Erythroblast (primary cell): Measurements from ENCODE around the gene SLC22A16.
A peak's percentile ranks its signal among the peaks of the same experiment; 100 is the strongest.

Source experiments
- DNase-seq, 2 experiments: peaks; one replicate each; lab custom pipeline; 2025; lab: John Stamatoyannopoulos, UW
- GATA1 ChIP-seq: IDR thresholded peaks from 2 replicates; pipeline ENCODE4 v1.6.1; 2011; ENCODE audit warnings: low read depth, mild to moderate bottlenecking, control low read depth, low read length, moderate library complexity
- POLR2A ChIP-seq: IDR thresholded peaks from 2 replicates; pipeline ENCODE4 v1.6.1; 2011; ENCODE audit warnings: mild to moderate bottlenecking, low read length

SLC22A16 gene

DNA sequence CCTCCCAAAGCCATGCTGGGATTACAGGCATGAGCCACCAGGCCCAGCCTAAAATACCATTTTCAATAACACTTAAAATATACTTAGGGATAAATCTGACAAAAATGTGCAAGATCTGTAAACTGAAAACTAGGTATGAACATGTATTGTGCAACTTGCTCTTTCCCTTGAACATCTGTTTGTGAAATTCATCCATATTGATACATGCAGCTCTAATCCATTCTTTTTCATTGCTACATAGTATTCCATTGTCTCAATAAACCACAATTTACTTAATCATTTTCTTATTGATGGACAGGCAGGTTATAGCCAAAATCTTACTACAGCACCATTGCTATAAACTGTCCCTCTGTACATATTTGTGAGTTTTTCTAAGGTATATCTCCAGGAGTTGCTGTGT, 4.7 kb upstream of the SLC22A16 start:
- DNase-seq = no peak
- no peak for TF ChIP-seq GATA1
- no peak for TF ChIP-seq POLR2A

DNA sequence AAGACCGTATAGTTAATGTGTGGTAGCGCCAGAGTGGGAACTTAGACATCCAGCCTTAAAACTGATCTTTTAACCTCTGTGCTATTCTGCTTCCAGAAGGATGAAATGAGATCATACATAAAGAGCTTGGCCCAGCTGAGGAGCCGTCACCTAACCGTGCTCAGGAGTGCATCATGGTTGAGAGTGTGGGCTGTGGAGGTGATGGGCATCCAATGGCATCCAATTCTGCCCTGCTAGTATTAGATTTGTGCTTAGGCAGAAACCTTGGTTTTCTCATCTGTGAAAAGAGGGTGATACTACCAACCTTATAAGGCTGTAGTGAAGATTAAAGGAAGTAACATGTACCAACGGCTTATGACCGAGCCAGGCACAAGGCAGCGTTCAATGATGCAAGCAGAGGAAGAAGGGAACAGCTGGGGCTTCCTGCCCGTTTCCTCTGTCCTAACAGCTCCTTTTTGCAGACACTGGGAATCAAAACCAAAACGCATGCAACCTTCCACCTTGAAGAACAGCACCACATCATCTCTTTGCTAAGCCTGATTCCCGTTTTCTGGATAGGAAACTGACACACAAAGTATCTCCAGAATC, 1.3 kb downstream of the SLC22A16 start:
- TF ChIP-seq POLR2A (peak; percentile 50), GATA1 (no peak)
- DNase-seq = peak; percentile 9 to 19

DNA sequence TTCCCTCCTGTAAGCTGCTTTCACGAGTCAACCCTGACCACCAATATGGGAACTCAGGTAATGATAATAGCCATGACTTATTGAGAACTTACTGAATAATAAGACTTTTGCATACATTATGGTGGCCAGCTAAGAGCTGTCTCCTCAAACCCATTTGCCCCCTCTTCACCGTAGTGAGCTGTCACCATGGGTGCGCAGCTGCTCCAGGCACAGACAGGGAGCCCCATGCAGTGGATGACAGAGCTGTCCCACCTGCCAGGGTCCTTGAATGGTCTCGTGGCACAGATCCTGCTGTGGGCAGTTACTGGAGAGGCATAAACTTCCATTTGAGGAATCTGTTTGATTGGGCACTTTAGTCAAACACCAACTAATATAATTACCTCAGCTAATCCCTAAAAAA, 1.9 kb downstream of the SLC22A16 start:
- TF ChIP-seq POLR2A = no peak
- no peak for TF ChIP-seq GATA1
- DNase-seq = no peak

DNA sequence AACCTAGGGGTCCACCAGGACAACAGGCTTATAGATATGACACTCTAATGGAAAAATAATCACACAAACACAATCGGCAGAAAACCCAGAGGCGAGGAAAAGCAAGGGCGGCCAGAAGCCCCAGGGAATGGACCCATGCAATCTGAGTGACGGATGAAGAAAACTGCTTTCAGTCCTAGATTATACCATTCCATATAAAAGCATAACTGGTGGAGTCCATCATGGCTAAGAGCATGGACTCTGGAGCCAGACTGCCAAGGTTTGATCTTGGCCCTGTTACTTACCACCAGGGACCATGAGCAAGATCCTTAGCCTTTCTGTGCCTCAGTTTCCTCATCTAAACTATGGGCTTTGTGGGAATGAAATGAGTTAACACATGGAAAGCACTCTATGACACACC, 3.7 kb downstream of the SLC22A16 start:
- TF ChIP-seq POLR2A = no peak
- TF ChIP-seq GATA1 = no peak

DNA sequence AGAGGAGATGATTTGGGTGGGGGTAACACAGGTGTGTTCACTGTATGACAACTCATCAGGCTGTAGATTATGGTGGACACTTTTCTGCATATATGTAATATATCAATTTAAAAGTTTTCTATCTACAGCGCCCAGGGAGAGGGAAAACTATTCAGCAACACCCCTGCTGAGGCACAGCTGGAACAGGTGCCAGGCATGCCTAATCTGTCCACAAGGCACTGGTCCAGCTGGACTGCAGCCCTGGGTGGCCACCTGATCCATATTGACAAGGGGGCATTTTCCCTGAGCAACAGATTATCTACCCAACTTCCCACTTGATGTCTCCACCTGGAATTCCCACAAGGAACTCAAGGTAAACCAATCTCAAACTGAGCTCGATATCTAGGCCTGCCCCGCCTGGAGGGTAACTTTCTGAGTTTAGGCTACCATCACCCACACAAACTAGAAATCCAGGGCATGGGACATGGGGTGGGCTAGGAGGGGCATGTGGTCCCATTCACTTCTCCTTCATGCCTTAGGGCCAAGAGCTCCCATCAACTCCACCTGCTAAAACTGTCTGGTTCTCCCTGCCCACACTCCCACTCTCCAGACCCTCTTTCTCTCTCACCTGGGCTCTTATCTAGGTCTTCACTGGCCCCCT, 4.6 kb downstream of the SLC22A16 start:
- no peak for DNase-seq
- no peak for TF ChIP-seq GATA1
- TF ChIP-seq POLR2A = no peak

More for the DNA sequence above, 3.7 kb downstream of the SLC22A16 start:
- no peak for DNase-seq

DNA sequence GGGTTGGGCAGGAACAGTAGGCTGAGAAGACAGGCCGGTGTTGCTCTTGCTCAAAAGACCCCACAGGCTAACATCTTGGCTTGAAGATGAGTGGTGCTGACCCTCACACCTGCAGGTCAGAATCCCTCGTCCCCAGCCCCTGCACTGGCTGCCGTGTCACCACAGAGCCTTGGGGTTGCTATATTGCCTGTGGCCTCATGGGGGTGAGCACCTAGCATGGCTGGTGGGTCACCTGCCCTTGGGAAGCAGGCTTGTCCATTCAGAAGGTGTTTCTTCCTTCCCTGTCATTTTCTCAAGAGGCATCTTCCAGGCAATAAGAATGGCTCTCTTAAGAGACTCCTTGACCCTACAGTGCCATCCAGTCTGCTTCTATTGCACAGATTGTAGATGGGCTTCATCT, 7.7 kb downstream of the SLC22A16 start:
- no peak for TF ChIP-seq POLR2A
- TF ChIP-seq GATA1 = no peak
- peak in 1 of 2 experiments; percentile 8 for DNase-seq

DNA sequence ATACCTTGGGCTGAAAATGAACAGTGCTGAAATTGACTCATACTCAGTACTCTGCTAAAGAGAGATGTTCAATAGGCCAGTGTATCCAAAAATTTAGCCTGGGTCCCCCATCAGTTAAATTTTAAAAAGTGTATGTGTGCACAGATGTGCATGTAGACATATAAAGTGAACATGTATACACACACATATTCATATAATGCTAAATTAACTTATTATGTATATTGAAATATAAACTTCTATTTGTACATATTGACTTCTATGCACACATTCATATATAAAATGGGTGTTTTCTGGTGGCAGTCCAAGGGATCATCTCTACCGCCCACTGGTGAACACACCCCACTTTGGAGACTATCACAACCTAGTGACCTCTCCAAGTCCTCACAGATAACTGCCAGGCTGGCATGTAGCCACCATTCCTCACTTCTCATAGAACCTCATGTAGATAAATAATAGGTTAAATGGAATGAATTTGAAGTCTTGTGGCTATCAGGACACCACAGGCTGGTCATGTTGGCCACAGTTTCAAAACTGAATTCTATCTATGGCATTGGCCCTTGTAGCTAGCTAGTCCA, 8.8 kb downstream of the SLC22A16 start:
- TF ChIP-seq POLR2A = peak; percentile 35
- no peak for TF ChIP-seq GATA1
- peak; percentile 90 to 98 for DNase-seq

DNA sequence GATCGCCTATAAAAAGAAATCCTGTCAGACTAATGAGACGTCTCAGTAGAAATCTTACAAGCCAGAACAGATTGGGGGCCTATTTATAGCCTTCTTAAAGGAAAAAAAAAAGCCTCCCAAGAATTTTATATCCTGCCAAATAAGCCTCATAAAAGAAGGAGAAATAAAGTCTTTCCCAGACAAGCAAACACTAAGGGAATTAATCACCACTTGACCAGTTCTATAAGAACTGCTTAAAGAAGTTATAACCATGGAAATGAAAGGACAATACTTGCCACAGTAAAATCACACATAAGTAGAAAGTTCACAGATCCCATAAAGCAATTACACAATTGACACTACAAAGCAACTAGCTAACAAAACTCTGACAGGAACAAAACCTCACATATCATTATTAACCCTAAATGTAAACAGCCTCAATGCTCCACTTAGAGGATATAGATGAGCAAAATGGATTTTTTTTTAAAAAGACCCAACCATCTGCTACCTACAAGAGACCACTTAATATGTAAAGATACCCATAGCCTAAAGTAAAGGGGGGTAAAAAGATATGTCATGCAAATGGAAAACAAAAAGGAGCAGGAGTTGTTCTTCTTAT, 13.4 kb downstream of the SLC22A16 start:
- TF ChIP-seq POLR2A (no peak), GATA1 (no peak)
- DNase-seq = peak; percentile 36 to 46

DNA sequence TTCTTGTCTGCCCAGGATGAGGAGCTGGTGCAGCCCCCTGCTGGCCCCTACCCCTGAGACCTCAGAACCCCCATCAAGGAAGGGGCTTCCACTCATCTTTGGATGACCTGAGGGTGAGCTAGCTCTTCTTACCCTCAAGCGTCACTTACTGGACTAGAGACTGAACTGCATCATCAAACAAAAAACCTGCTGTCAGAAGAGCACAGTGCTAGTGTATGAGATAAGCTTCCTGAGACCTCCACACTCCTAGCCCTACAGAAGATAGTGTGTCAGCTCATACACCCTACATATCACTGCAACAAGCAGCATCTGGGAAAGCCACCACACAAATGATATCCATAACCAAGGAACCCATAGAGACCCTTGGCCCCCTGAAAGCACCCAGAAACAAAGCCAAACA, 15.0 kb downstream of the SLC22A16 start:
- TF ChIP-seq POLR2A (no peak), GATA1 (no peak)
- DNase-seq = peak in 1 of 2 experiments; percentile 8

DNA sequence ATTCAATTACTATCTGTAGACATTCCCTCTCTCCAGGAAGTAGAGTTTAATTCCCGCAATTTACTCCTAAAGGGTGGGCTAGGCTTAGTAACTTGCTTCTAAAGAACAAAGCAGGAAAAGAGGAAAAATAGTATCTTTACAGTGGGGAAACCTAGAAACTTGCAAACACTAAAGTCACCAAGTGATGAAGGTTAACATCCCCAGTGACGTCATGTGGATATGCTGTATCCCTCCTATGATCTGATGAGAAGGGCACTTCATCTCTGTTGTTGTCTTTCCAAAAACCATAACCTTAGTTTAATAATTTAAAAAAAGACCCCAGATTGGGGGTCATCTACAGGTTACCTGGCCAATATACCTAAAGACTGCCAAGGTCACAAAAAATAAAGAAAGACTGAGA, 17.3 kb downstream of the SLC22A16 start:
- no peak for DNase-seq
- TF ChIP-seq POLR2A (no peak), GATA1 (no peak)

DNA sequence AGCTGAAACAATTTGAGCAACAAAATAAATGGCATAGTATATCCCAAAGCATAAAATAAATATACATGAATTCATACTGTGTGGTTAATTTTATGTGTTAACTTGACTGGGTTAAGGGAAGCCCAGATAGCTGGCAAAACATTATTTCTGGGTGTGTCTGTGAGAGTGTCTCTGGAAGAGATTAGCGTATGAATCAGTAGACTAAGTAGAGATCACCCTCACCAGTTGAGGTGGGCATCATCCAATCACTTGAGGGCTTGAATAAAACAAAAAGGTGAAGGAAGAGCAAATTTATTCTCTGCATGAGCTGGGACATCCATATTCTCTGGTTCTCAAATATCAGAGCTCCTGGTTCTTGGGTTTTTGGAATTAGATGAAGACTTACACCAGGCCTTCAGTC, 17.9 kb downstream of the SLC22A16 start:
- DNase-seq = no peak
- TF ChIP-seq POLR2A (no peak), GATA1 (no peak)

DNA sequence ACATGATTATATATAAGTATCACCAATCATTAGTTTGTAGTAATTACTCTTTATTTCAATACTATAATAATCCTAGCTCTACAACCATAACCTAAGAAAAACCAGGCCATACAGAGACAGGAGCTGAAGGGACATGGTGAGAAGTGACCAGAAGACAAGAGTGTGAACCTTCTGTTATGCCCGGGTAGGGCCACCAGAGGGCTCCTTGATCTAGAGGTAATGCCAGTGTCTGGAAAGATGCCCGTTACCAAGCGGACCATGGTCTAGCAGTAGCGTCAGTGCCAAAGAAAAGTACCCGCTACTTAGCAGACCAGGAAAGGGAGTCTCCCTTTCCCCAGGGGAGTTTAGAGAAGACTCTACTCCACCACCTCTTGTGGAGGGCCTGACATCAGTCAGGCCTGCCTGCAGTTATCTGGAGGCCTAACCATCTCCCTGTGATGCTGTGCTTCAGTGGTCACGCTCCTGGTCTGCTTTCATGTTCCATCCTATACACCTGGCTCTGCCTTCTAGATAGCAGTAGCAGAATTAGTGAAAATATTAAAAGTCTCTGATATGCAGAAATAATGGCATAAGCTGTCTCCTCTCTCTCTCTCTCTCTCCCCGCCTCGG, 18.7 kb downstream of the SLC22A16 start:
- peak; percentile 34 to 37 for DNase-seq

DNA sequence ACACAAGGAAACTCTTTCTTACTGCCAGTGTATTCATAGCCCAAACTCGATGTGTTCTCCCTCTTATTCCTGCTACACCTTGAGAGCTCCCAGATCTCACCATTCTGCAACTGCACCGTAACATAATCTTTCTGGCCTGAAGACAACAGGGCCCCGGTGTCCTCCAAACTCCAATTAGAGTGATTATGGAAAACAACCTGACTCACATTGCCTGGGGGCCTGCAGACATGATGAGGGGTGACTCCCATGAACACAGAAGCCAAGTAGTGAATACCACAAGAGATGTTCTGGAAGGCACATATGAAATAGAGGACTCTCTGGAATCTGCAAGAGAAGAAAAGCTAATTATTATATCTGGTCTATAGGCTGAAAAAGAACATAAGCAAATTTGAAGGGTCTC, 19.7 kb downstream of the SLC22A16 start:
- no peak for TF ChIP-seq GATA1
- no peak for TF ChIP-seq POLR2A
- no peak for DNase-seq

DNA sequence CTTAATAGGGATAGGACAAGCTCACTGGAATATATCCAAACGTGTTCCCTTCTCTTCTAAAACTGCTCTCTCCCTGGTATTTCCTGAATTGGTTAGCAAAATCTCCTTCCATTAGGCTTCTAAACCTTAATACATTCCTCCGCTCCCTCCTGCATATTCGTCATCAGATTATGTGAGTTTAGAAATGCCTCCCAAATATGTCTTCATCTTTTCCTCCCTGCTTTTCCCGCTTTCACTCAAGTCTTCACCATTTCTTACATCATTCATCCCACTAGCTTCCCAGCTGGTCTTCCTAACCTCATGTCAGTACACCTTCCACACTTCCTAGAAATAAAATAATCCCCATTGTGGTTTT, 26.9 kb downstream of the SLC22A16 start:
- TF ChIP-seq GATA1 (no peak), POLR2A (no peak)
- DNase-seq = no peak
